Astrocyte (in vitro differentiated cells and primary cell): ENCODE results near the gene DENND5B. TPM values are rescaled to one million over a fixed set of nuclear protein-coding genes. Genes with fewer than 3 reads are reported as not detected.

Source experiments
- DNase-seq: peaks from one replicate; pipeline ENCODE4 v3.0.0-alpha.2; 2010; ENCODE audit warnings: low read depth
- FAIRE-seq: peaks from 2 replicates; lab custom pipeline; 2011; peaks lifted over from hg19 to GRCh38; lab: Jason Lieb, UNC
- H2AFZ ChIP-seq: 2 replicates; pipeline ENCODE4 v1.6.0; 2012; ENCODE audit warnings: low read depth, low read length, inconsistent platforms
- H3K27ac ChIP-seq: 2 replicates; pipeline ENCODE4 v1.5.1; 2011; ENCODE audit warnings: low read depth, low read length, inconsistent platforms
- H3K27me3 ChIP-seq: 2 replicates; pipeline ENCODE4 v1.6.0; 2011; ENCODE audit warnings: low read length, inconsistent platforms; ENCODE audit not compliant: insufficient read depth
- H3K36me3 ChIP-seq: 2 replicates; pipeline ENCODE4 v1.5.1; 2011; ENCODE audit warnings: low read length, inconsistent platforms; ENCODE audit not compliant: insufficient read depth
- H3K4me1 ChIP-seq: 2 replicates; pipeline ENCODE4 v1.5.1; 2011; ENCODE audit warnings: low read length, inconsistent platforms; ENCODE audit not compliant: insufficient read depth
- H3K4me2 ChIP-seq: 2 replicates; pipeline ENCODE4 v1.6.0; 2012; ENCODE audit warnings: low read length, inconsistent platforms
- H3K4me3 ChIP-seq: 2 replicates; pipeline ENCODE4 v1.5.1; 2011; ENCODE audit warnings: low read depth, mild to moderate bottlenecking, low read length, inconsistent platforms; ENCODE audit not compliant: insufficient read depth
- H3K79me2 ChIP-seq: 2 replicates; pipeline ENCODE4 v1.6.0; 2012; ENCODE audit warnings: mild to moderate bottlenecking, low read length, inconsistent platforms; ENCODE audit not compliant: insufficient read depth
- H3K9ac ChIP-seq: 2 replicates; pipeline ENCODE4 v1.6.0; 2012; ENCODE audit warnings: mild to moderate bottlenecking, low read length, inconsistent platforms
- H3K9me3 ChIP-seq: 2 replicates; pipeline ENCODE4 v1.5.1; 2012; ENCODE audit warnings: low read depth, mild to moderate bottlenecking, low read length, inconsistent platforms; ENCODE audit not compliant: insufficient read depth
- H4K20me1 ChIP-seq: 2 replicates; pipeline ENCODE4 v1.6.0; 2012; ENCODE audit warnings: low read length, inconsistent platforms; ENCODE audit not compliant: insufficient read depth
- H3K27ac Mint-ChIP-seq: one replicate; pipeline ENCODE4 v1.8.0; 2021; ENCODE audit warnings: mild to moderate bottlenecking, mixed read lengths; ENCODE audit not compliant: unreplicated experiment
- H3K27me3 Mint-ChIP-seq: one replicate; pipeline ENCODE4 v1.8.0; 2021; ENCODE audit warnings: low read depth, mixed read lengths; ENCODE audit not compliant: unreplicated experiment
- H3K36me3 Mint-ChIP-seq: one replicate; pipeline ENCODE4 v1.8.0; 2021; ENCODE audit warnings: low read depth, mixed read lengths; ENCODE audit not compliant: unreplicated experiment
- H3K4me1 Mint-ChIP-seq: one replicate; pipeline ENCODE4 v1.8.0; 2021; ENCODE audit warnings: low read depth, mixed read lengths; ENCODE audit not compliant: unreplicated experiment
- H3K4me3 Mint-ChIP-seq: one replicate; pipeline ENCODE4 v1.8.0; 2021; ENCODE audit warnings: mild to moderate bottlenecking, moderate library complexity, mixed read lengths; ENCODE audit not compliant: unreplicated experiment
- H3K9me3 Mint-ChIP-seq: one replicate; pipeline ENCODE4 v1.8.0; 2021; ENCODE audit warnings: mild to moderate bottlenecking, mixed read lengths; ENCODE audit not compliant: unreplicated experiment
- CTCF ChIP-seq: IDR thresholded peaks from 2 replicates; pipeline ENCODE4 v1.5.1; 2011; ENCODE audit warnings: low read depth, mild to moderate bottlenecking, inconsistent platforms, low read length, moderate library complexity; ENCODE audit not compliant: insufficient read depth
- EZH2 ChIP-seq: IDR thresholded peaks from 2 replicates; pipeline ENCODE4 v1.6.1; 2012; ENCODE audit warnings: mild to moderate bottlenecking, low read length, inconsistent platforms; ENCODE audit not compliant: insufficient read depth
- total RNA-seq: library from RNA; stranded (reverse); gene quantifications from 2 replicates; pipeline ENCODE4 v1.2.1, GENCODE V29; 2021

Gene DENND5B
- total RNA-seq, 1 donor from 2014 or later, result 22.7 TPM

GRCh38 chr12:31478898-31479297 lies 112.0 kb downstream of the DENND5B start:
- Mint-ChIP-seq H3K4me3 (no peak overlapping the region), H3K4me1 (peaks cover 13% of the 10 kb centered on the region), H3K9me3 (peaks cover 2% of the 10 kb centered on the region), H3K36me3 (no peaks in the 10 kb centered on the region), H3K27ac (no peak overlapping the region), H3K27me3 (no peaks in the 10 kb centered on the region)
- Histone ChIP-seq H3K9ac (no peak overlapping the region), H3K4me2 (no peak overlapping the region), H3K79me2 (no peaks in the 10 kb centered on the region), H3K27ac (no peak overlapping the region), H4K20me1 (no peaks in the 10 kb centered on the region), H3K36me3 (no peaks in the 10 kb centered on the region), H3K27me3 (no peaks in the 10 kb centered on the region), H3K4me3 (no peak overlapping the region), H2AFZ (no peak overlapping the region), H3K9me3 (no peaks in the 10 kb centered on the region), H3K4me1 (peaks cover 7% of the 10 kb centered on the region)
- no peak for FAIRE-seq
- DNase-seq, result no peak
- TF ChIP-seq EZH2 (no peak), CTCF (no peak)

- Histone ChIP-seq H3K27ac (no peak overlapping the region), H2AFZ (no peak overlapping the region), H3K36me3 (no peaks in the 10 kb centered on the region), H3K9me3 (no peaks in the 10 kb centered on the region), H3K27me3 (no peaks in the 10 kb centered on the region), H3K4me1 (peaks cover 7% of the 10 kb centered on the region), H3K9ac (no peak overlapping the region), H3K79me2 (no peaks in the 10 kb centered on the region), H3K4me2 (no peak overlapping the region), H3K4me3 (no peak overlapping the region), H4K20me1 (no peaks in the 10 kb centered on the region)
- no peak overlapping the region for H3K4me3 Mint-ChIP-seq
- DNase-seq (no peak), FAIRE-seq (no peak)
- H3K27me3 Mint-ChIP-seq, result no peaks in the 10 kb centered on the region
- H3K9me3 Mint-ChIP-seq, result peaks cover 2% of the 10 kb centered on the region
- H3K27ac Mint-ChIP-seq, result no peak overlapping the region
- peaks cover 13% of the 10 kb centered on the region for H3K4me1 Mint-ChIP-seq
- TF ChIP-seq EZH2 (no peak), CTCF (no peak)
- H3K36me3 Mint-ChIP-seq, result no peaks in the 10 kb centered on the region
These were observed 112.5 kb downstream of the DENND5B start for GRCh38 chr12:31478425-31478824.

GRCh38 chr12:31477687-31478086 lies 113.2 kb downstream of the DENND5B start:
- Mint-ChIP-seq H3K4me1 (peaks cover 9% of the 10 kb centered on the region), H3K36me3 (no peaks in the 10 kb centered on the region), H3K27ac (no peak overlapping the region), H3K4me3 (no peak overlapping the region), H3K27me3 (no peaks in the 10 kb centered on the region), H3K9me3 (peaks cover 2% of the 10 kb centered on the region)
- H3K4me3 ChIP-seq, result no peak overlapping the region
- peaks cover 2% of the 10 kb centered on the region for H3K4me1 ChIP-seq
- H3K4me2 ChIP-seq, result no peak overlapping the region
- no peak overlapping the region for H2AFZ ChIP-seq
- TF ChIP-seq EZH2 (no peak), CTCF (no peak)
- DNase-seq, result no peak
- no peak overlapping the region for H3K9ac ChIP-seq
- H3K36me3 ChIP-seq, result no peaks in the 10 kb centered on the region
- H3K27ac ChIP-seq, result no peak overlapping the region
- H3K79me2 ChIP-seq, result no peaks in the 10 kb centered on the region
- FAIRE-seq, result no peak
- no peaks in the 10 kb centered on the region for H3K9me3 ChIP-seq
- no peaks in the 10 kb centered on the region for H4K20me1 ChIP-seq
- no peaks in the 10 kb centered on the region for H3K27me3 ChIP-seq
